H9 (cell line): ENCODE measurements around the gene SOCS6. TPM values are rescaled to one million over a fixed set of nuclear protein-coding genes. Genes with fewer than 3 reads are reported as not detected.

Experiments
- DNase-seq: peaks from one replicate; pipeline ENCODE4 v3.0.0-alpha.2; 2017
- H2AFZ ChIP-seq: one replicate; pipeline ENCODE4 v1.6.1; 2013; ENCODE audit warnings: mild to moderate bottlenecking, low read length, control low read depth, moderate library complexity
- H2AK5ac ChIP-seq: 2 replicates; pipeline ENCODE4 v1.6.1; 2013; ENCODE audit warnings: low read length, control low read depth, mixed read lengths; ENCODE audit not compliant: insufficient read length
- H2BK120ac ChIP-seq: one replicate; pipeline ENCODE4 v1.6.1; 2013; ENCODE audit warnings: low read depth, mild to moderate bottlenecking, low read length, control low read depth, inconsistent platforms; ENCODE audit not compliant: poor library complexity, severe bottlenecking
- H2BK12ac ChIP-seq: 2 replicates; pipeline ENCODE4 v1.6.1; 2013; ENCODE audit warnings: low read length, control low read depth, mixed read lengths, low read depth; ENCODE audit not compliant: insufficient read length
- H2BK15ac ChIP-seq: 2 replicates; pipeline ENCODE4 v1.6.1; 2013; ENCODE audit warnings: low read depth, low read length, control low read depth
- H2BK20ac ChIP-seq: one replicate; pipeline ENCODE4 v1.6.1; 2013; ENCODE audit warnings: low read depth, mild to moderate bottlenecking, low read length, control low read depth, inconsistent platforms; ENCODE audit not compliant: poor library complexity, severe bottlenecking
- H2BK5ac ChIP-seq: 2 replicates; pipeline ENCODE4 v1.6.1; 2013; ENCODE audit warnings: low read length, control low read depth, mixed read lengths; ENCODE audit not compliant: insufficient read length
- H3K14ac ChIP-seq: 2 replicates; pipeline ENCODE4 v1.6.1; 2013; ENCODE audit warnings: low read length, control low read depth; ENCODE audit not compliant: insufficient read depth
- H3K18ac ChIP-seq: 2 replicates; pipeline ENCODE4 v1.6.1; 2013; ENCODE audit warnings: low read depth, mild to moderate bottlenecking, mixed read lengths, low read length, control low read depth; ENCODE audit not compliant: insufficient read length
- H3K23ac ChIP-seq: 2 replicates; pipeline ENCODE4 v1.6.1; 2013; ENCODE audit warnings: low read length, control low read depth, mixed read lengths, low read depth; ENCODE audit not compliant: insufficient read length
- H3K23me2 ChIP-seq: 2 replicates; pipeline ENCODE4 v1.6.1; 2013; ENCODE audit warnings: low read depth, mild to moderate bottlenecking, mixed read lengths, low read length, control low read depth; ENCODE audit not compliant: insufficient read length, poor library complexity, severe bottlenecking
- H3K27ac ChIP-seq: 2 replicates; pipeline ENCODE4 v1.5.1; 2013; ENCODE audit warnings: low read length, control low read depth, mixed read lengths, low read depth; ENCODE audit not compliant: insufficient read length
- H3K27me3 ChIP-seq: 2 replicates; pipeline ENCODE4 v1.6.1; 2013; ENCODE audit warnings: low read length, control low read depth, inconsistent platforms; ENCODE audit not compliant: insufficient read depth
- H3K4ac ChIP-seq: 2 replicates; pipeline ENCODE4 v1.6.1; 2013; ENCODE audit warnings: low read depth, mild to moderate bottlenecking, control low read depth, inconsistent platforms, low read length, moderate library complexity
- H3K4me1 ChIP-seq: 2 replicates; pipeline ENCODE4 v1.6.1; 2013; ENCODE audit warnings: low read length, control low read depth, inconsistent platforms; ENCODE audit not compliant: insufficient read depth
- H3K4me2 ChIP-seq: 2 replicates; pipeline ENCODE4 v1.6.1; 2013; ENCODE audit warnings: low read length, control low read depth, mixed read lengths; ENCODE audit not compliant: insufficient read length, insufficient read depth
- H3K56ac ChIP-seq: 2 replicates; pipeline ENCODE4 v1.6.1; 2013; ENCODE audit warnings: low read depth, mild to moderate bottlenecking, mixed read lengths, low read length, control low read depth; ENCODE audit not compliant: insufficient read length
- H3K79me1 ChIP-seq: 2 replicates; pipeline ENCODE4 v1.6.1; 2013; ENCODE audit warnings: low read depth, mild to moderate bottlenecking, moderate library complexity, low read length, control low read depth, inconsistent platforms; ENCODE audit not compliant: insufficient read depth, poor library complexity, severe bottlenecking
- H3K79me2 ChIP-seq: 2 replicates; pipeline ENCODE4 v1.6.1; 2013; ENCODE audit warnings: low read length, control low read depth, inconsistent platforms; ENCODE audit not compliant: insufficient read depth
- H3K9ac ChIP-seq: 2 replicates; pipeline ENCODE4 v1.6.1; 2013; ENCODE audit warnings: low read length, control low read depth, mixed read lengths; ENCODE audit not compliant: insufficient read length; ENCODE audit errors: extremely low read depth
- H3K9me3 ChIP-seq: one replicate; pipeline ENCODE4 v1.6.1; 2013; ENCODE audit warnings: low read depth, low read length, inconsistent platforms; ENCODE audit not compliant: control insufficient read depth
- H3T11ph ChIP-seq: one replicate; pipeline ENCODE4 v1.6.1; 2013; ENCODE audit warnings: mild to moderate bottlenecking, low read length, control low read depth, inconsistent platforms
- H4K20me1 ChIP-seq: one replicate; pipeline ENCODE4 v1.6.1; 2013; ENCODE audit not compliant: control insufficient read depth, insufficient read length, insufficient read depth
- H4K5ac ChIP-seq: 2 replicates; pipeline ENCODE4 v1.6.1; 2013; ENCODE audit warnings: low read depth, mild to moderate bottlenecking, mixed read lengths, low read length, control low read depth; ENCODE audit not compliant: insufficient read length
- H4K8ac ChIP-seq: replicated peaks from 2 replicates; pipeline ENCODE4 v1.6.1; 2013; ENCODE audit warnings: low read length, control low read depth, mixed read lengths, low read depth; ENCODE audit not compliant: insufficient read length
- H4K91ac ChIP-seq: 2 replicates; pipeline ENCODE4 v1.6.1; 2013; ENCODE audit warnings: low read depth, mild to moderate bottlenecking, moderate library complexity, mixed read lengths, low read length, control low read depth; ENCODE audit not compliant: insufficient read length
- H3K27ac Mint-ChIP-seq, 3 experiments: 2 replicates in 2 of 3; 3 replicates in 1 of 3; pipeline ENCODE4 v1.8.0; 2020 to 2021; ENCODE audit warnings: mixed read lengths in 3 of 3, mild to moderate bottlenecking in 1 of 3, moderate library complexity in 1 of 3
- H3K27me3 Mint-ChIP-seq: 2 replicates; pipeline ENCODE4 v1.8.0; 2021; ENCODE audit warnings: low read depth, mild to moderate bottlenecking, moderate library complexity, mixed read lengths
- H3K36me3 Mint-ChIP-seq, 3 experiments: 2 replicates in 2 of 3; 3 replicates in 1 of 3; pipeline ENCODE4 v1.8.0; 2020 to 2021; ENCODE audit warnings: low read depth in 3 of 3, mixed read lengths in 3 of 3; ENCODE audit not compliant: insufficient read depth in 1 of 3
- H3K4me1 Mint-ChIP-seq, 2 experiments: 2 replicates each; pipeline ENCODE4 v1.8.0; 2020; ENCODE audit warnings: mixed read lengths in 2 of 2
- H3K4me3 Mint-ChIP-seq, 2 experiments: 2 replicates in 1 of 2; 3 replicates in 1 of 2; pipeline ENCODE4 v1.8.0; 2020 to 2021; ENCODE audit warnings: mild to moderate bottlenecking in 2 of 2, mixed read lengths in 2 of 2, moderate library complexity in 1 of 2
- H3K9me3 Mint-ChIP-seq, 2 experiments: 2 replicates in 1 of 2; 3 replicates in 1 of 2; pipeline ENCODE4 v1.8.0; 2020; ENCODE audit warnings: mild to moderate bottlenecking in 2 of 2, mixed read lengths in 2 of 2, moderate library complexity in 1 of 2
- WGBS: extraction: QIAGEN DNeasy Blood & Tissue Kit; methylation state at CpG from one replicate; pipeline ENCODE4 v1.1.7; 2013; ENCODE audit warnings: missing lambda C conversion rate, low lambda C conversion rate, mixed read lengths; ENCODE audit not compliant: insufficient read length; ENCODE audit errors: extremely low coverage; 5-methylcytosine and 5-hydroxymethylcytosine counted together
- total RNA-seq: library from RNA; stranded (reverse); gene quantifications from 2 replicates; pipeline ENCODE4 v1.2.1, GENCODE V29; 2021
- TF ChIP-seq, protein P1 (sequence below): fragments of 200-600 bp; sonication (generic); conservative IDR thresholded peaks from 3 replicates; pipeline ENCODE4 v1.8.0; 2021; ENCODE audit warnings: antibody characterized with exemption, mild to moderate bottlenecking

Gene SOCS6
- total RNA-seq, 1 experiment from 2014 or later: 24.5 TPM

DNA sequence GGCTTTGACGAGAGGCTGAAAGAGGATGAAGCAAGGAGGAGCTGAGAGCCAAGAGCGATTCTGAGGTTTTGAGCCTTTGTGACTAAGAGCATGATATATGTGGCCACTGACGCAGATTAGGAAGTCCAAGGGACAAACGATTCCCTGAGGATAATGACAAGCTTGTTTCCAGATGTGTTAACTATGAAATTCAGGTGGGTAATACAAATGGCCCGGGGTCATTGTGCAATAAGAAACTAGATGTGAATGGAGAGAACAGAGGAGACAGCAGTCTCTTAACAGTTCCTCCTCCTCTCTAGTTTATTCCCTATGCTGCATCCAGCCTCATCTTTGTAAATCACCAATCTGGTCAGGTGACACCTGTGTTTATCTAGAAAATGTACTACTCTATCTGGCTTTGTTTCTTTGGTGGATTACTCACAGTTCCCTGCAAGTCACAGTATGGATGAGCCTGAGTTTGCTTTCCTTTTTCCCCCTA, 84.2 kb downstream of the SOCS6 start:
- Histone ChIP-seq H3K23ac (no peak overlapping the region), H3K4ac (no peak overlapping the region), H3K79me1 (no peaks in the 10 kb centered on the region), H2BK12ac (no peak overlapping the region), H4K5ac (no peak overlapping the region), H2BK120ac (no peak overlapping the region), H2BK15ac (no peak overlapping the region), H3K27me3 (no peaks in the 10 kb centered on the region), H3T11ph (no peak overlapping the region), H3K18ac (no peak overlapping the region), H3K27ac (no peak overlapping the region), H3K14ac (no peak overlapping the region), H3K9me3 (no peaks in the 10 kb centered on the region), H3K23me2 (no peaks in the 10 kb centered on the region), H2AK5ac (no peak overlapping the region), H2BK5ac (no peak overlapping the region), H3K9ac (no peak overlapping the region), H3K56ac (no peak overlapping the region), H4K91ac (no peak overlapping the region), H4K8ac (no peak overlapping the region), H3K4me2 (no peak overlapping the region), H3K79me2 (no peaks in the 10 kb centered on the region), H4K20me1 (no peaks in the 10 kb centered on the region), H2AFZ (no peak overlapping the region), H2BK20ac (no peak overlapping the region), H3K4me1 (no peaks in the 10 kb centered on the region)
- H3K27ac Mint-ChIP-seq: no peak overlapping the region
- H3K36me3 Mint-ChIP-seq: no peaks in the 10 kb centered on the region
- H3K4me3 Mint-ChIP-seq: no peak overlapping the region
- DNase-seq: no peak
- WGBS: no CpG with 5 or more reads among the region's 5 CpGs
- H3K9me3 Mint-ChIP-seq: no peaks in the 10 kb centered on the region
- H3K27me3 Mint-ChIP-seq: no peaks in the 10 kb centered on the region
- TF ChIP-seq, protein P1, sequence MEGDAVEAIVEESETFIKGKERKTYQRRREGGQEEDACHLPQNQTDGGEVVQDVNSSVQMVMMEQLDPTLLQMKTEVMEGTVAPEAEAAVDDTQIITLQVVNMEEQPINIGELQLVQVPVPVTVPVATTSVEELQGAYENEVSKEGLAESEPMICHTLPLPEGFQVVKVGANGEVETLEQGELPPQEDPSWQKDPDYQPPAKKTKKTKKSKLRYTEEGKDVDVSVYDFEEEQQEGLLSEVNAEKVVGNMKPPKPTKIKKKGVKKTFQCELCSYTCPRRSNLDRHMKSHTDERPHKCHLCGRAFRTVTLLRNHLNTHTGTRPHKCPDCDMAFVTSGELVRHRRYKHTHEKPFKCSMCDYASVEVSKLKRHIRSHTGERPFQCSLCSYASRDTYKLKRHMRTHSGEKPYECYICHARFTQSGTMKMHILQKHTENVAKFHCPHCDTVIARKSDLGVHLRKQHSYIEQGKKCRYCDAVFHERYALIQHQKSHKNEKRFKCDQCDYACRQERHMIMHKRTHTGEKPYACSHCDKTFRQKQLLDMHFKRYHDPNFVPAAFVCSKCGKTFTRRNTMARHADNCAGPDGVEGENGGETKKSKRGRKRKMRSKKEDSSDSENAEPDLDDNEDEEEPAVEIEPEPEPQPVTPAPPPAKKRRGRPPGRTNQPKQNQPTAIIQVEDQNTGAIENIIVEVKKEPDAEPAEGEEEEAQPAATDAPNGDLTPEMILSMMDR: no peak
- peaks cover 0 to 3% of the 10 kb centered on the region in 2 experiments; a peak in 1 of 4 replicates for H3K4me1 Mint-ChIP-seq
